ENCODE results near the gene SLK. TPM values are rescaled to one million over a fixed set of nuclear protein-coding genes. Genes with fewer than 3 reads are reported as not detected.

The SLK gene
- total and polyA plus RNA-seq, 2 of the 4 experiments (the other 2 are of a cell fraction) = 8.1 to 21.5 TPM

DNA sequence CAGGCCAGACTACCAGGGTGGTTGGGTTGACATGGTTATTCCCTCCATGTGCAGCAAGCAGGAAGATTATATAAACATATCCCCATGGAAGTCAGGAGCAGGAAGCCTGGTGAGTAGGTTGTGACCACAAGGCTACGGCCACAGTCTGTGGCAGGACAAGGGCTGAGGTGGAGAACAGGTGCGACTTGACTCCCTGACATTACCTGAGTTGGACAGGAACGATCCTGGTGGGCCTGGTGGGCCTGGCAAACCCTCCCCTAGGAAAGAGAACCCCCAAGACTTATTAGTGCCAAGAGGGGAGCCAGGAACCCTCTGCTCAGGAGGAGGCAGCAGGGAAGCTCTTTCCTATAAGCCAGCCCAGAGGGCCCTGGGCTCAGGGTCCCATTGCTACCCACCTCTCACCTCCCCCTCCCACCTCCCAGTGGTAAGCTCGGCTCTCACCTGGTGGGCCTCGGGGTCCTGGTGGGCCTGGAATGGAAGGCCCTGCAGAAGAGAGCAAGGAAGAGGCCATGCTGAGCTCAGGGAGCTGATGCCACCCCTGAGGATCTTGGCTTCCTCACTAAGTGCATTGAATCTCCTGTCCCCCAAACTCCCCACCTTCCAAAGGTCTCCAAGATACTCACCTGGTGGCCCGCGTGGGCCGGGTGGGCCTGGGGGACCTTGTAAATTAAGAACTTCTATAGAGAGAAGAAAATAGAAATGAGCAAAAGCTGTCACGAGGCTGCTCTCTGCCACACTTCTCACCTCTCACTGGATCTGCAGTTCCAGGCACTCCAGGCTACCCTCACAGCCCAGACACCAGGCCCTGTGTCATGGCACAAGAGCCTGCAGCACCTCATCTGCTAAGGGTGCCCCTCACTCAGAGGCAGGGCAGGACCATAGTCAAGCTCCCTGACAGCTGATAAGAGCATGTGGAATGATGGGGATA, 74.2 kb downstream of the SLK start:
- WGBS, 2 experiments (ENCODE audit: extremely low coverage in 2 of 2, insufficient read length in 1 of 2) = no CpG with 5 or more reads among the region's 9 CpGs
- no peak overlapping the region for H3K4me3 ChIP-seq (ENCODE audit: insufficient read depth, low read depth, low read length)

More for the DNA sequence above, 74.2 kb downstream of the SLK start:
- H4K5ac ChIP-seq (ENCODE audit: low read depth, low read length) = no peak overlapping the region
- no peak overlapping the region for H3K4me2 ChIP-seq (ENCODE audit: low read depth, low read length)
- in situ Hi-C loops (cut with MboI; ENCODE audit: low sequenced_read_pairs) = loop anchor here (5.0 kb wide), 1 partner anchor 166 kb away; no protein-coding TSS in a partner anchor
- no peak for DNase-seq
- H3K9ac ChIP-seq (ENCODE audit: low read depth, low read length) = no peak overlapping the region
- dilution Hi-C loops (cut with HindIII; ENCODE audit: low sequenced_read_pairs, unreplicated experiment) = no loop called here
- H3K18ac ChIP-seq (ENCODE audit: low read depth, low read length) = no peak overlapping the region
- no peak overlapping the region for H2BK15ac ChIP-seq (ENCODE audit: low read depth, low read length)
- H2AFZ ChIP-seq (replicated peaks; ENCODE audit: low read length, poor library complexity) = no peak overlapping the region
- no peaks in the 10 kb centered on the region for H3K27me3 ChIP-seq (ENCODE audit: control insufficient read depth, insufficient read depth, low read length)
- H2AK5ac ChIP-seq (ENCODE audit: low read depth, low read length) = no peak overlapping the region
- no peak overlapping the region for H2BK5ac ChIP-seq (ENCODE audit: low read depth, low read length, poor library complexity, severe bottlenecking)
- H4K20me1 ChIP-seq (ENCODE audit: insufficient read depth, low read length) = no peaks in the 10 kb centered on the region
- H2BK20ac ChIP-seq (ENCODE audit: low read depth, low read length) = no peak overlapping the region
- TF ChIP-seq POLR2A (IDR thresholded peaks at IDR 0.05; ENCODE audit: low read depth, low read length) = no peak
- TF ChIP-seq NFE2L2 (IDR thresholded peaks at IDR 0.05; ENCODE audit: low read depth, low read length) = no peak
- no peak for TF ChIP-seq SMC3 (IDR thresholded peaks at IDR 0.05; ENCODE audit: low read depth, low read length)
- no peak for TF ChIP-seq FOS (IDR thresholded peaks at IDR 0.05; ENCODE audit: low read depth, low read length)
- TF ChIP-seq RCOR1 (IDR thresholded peaks at IDR 0.05; ENCODE audit: insufficient replicate concordance, low read length) = no peak
- no peak for TF ChIP-seq MXI1 (IDR thresholded peaks at IDR 0.05; ENCODE audit: borderline replicate concordance, low read depth, low read length)
- TF ChIP-seq, protein P1, sequence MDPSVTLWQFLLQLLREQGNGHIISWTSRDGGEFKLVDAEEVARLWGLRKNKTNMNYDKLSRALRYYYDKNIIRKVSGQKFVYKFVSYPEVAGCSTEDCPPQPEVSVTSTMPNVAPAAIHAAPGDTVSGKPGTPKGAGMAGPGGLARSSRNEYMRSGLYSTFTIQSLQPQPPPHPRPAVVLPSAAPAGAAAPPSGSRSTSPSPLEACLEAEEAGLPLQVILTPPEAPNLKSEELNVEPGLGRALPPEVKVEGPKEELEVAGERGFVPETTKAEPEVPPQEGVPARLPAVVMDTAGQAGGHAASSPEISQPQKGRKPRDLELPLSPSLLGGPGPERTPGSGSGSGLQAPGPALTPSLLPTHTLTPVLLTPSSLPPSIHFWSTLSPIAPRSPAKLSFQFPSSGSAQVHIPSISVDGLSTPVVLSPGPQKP (IDR thresholded peaks at IDR 0.05; ENCODE audit: borderline replicate concordance, low read depth, low read length) = no peak
- TF ChIP-seq CEBPB (IDR thresholded peaks at IDR 0.05; ENCODE audit: low read depth, low read length) = no peak
- no peak overlapping the region for H3K23ac ChIP-seq (ENCODE audit: low read depth, low read length)
- no peak overlapping the region for H2BK120ac ChIP-seq (ENCODE audit: low read depth, low read length)
- no peaks in the 10 kb centered on the region for H3K4me1 ChIP-seq (ENCODE audit: control insufficient read depth, insufficient read depth, low read length)
- no peak overlapping the region for H3K56ac ChIP-seq (ENCODE audit: extremely low read depth, insufficient read depth, low read length)
- H4K8ac ChIP-seq (ENCODE audit: low read depth in 2 of 2, low read length in 2 of 2) = no peak overlapping the region
- no peak for ATAC-seq (ENCODE audit: low read depth)
- CTCF ChIA-PET = interaction anchor here (0.6 kb wide), 1 partner anchor 124 kb away, joined by 10 read pairs; no protein-coding TSS in a partner anchor
- H3K36me3 ChIP-seq (ENCODE audit: control insufficient read depth, insufficient read depth, low read length) = no peaks in the 10 kb centered on the region
- no peaks in the 10 kb centered on the region for H3K9me3 ChIP-seq (ENCODE audit: control insufficient read depth, insufficient read depth, low read length)
- no peak overlapping the region for H3K4ac ChIP-seq (ENCODE audit: low read depth, low read length)
- POLR2A ChIA-PET (ENCODE audit: unreplicated experiment) = no interaction called here
- no peaks in the 10 kb centered on the region for H3K79me1 ChIP-seq (ENCODE audit: low read depth in 1 of 2, low read length in 2 of 2)
- H3K14ac ChIP-seq (replicated peaks; ENCODE audit: low read depth, low read length) = no peak overlapping the region
- no TSS peak for BruUV-seq (replicated peaks)
- H3K9me1 ChIP-seq (ENCODE audit: insufficient read depth, low read length) = peaks cover 6% of the 10 kb centered on the region; the same call in 1 of the 2 replicates
- H3K27ac ChIP-seq (ENCODE audit: insufficient read depth, low read length) = no peak overlapping the region
- H4K91ac ChIP-seq (ENCODE audit: insufficient read depth, low read depth, low read length) = no peak overlapping the region
- no peak overlapping the region for H2AK9ac ChIP-seq (replicated peaks; ENCODE audit: low read depth, low read length, poor library complexity)
- intact Hi-C loops (cut with micrococcal nuclease) = loop anchor here (5.0 kb wide), 1 partner anchor 154 kb away; no protein-coding TSS in a partner anchor

Data from IMR-90 (cell line).